Measurements from ENCODE around the gene STK11IP.

STK11IP gene

GRCh38 chr2:219636941-219637841, 39.5 kb downstream of the STK11IP start:
- Histone ChIP-seq H3K4me3 (ENCODE audit: extremely low read depth, insufficient read depth, low read length, poor library complexity, severe bottlenecking) (no peak overlapping the region), H3K4me1 (ENCODE audit: control insufficient read depth, insufficient read depth, low read length, poor library complexity, severe bottlenecking) (no peaks in the 10 kb centered on the region), H3K36me3 (ENCODE audit: control insufficient read depth, insufficient read depth, low read length) (no peaks in the 10 kb centered on the region), H3K9me3 (ENCODE audit: control insufficient read depth, low read length) (no peaks in the 10 kb centered on the region), H3K27ac (ENCODE audit: low read depth, low read length, severe bottlenecking) (no peak overlapping the region)
- WGBS, 2 experiments (ENCODE audit: insufficient coverage in 2 of 2) = 76 to 82% methylated on average over 8 to 10 of the region's 13 CpGs

GRCh38 chr2:219637842-219638185, 40.2 kb downstream of the STK11IP start:
- peaks cover 2% of the 10 kb centered on the region for H3K4me1 ChIP-seq (ENCODE audit: control insufficient read depth, insufficient read depth, low read length, poor library complexity, severe bottlenecking)
- no peak overlapping the region for H3K27ac ChIP-seq (ENCODE audit: low read depth, low read length, severe bottlenecking)
- WGBS, 2 experiments (ENCODE audit: insufficient coverage in 2 of 2) = 98 to 100% methylated on average over 1 to 6 of the region's 9 CpGs
- no peak overlapping the region for H3K4me3 ChIP-seq (ENCODE audit: extremely low read depth, insufficient read depth, low read length, poor library complexity, severe bottlenecking)
- no peaks in the 10 kb centered on the region for H3K36me3 ChIP-seq (ENCODE audit: control insufficient read depth, insufficient read depth, low read length)
- no peaks in the 10 kb centered on the region for H3K9me3 ChIP-seq (ENCODE audit: control insufficient read depth, low read length)

GRCh38 chr2:219638217-219638947, 40.7 kb downstream of the STK11IP start:
- H3K36me3 ChIP-seq (ENCODE audit: control insufficient read depth, insufficient read depth, low read length) = no peaks in the 10 kb centered on the region
- H3K4me3 ChIP-seq (ENCODE audit: extremely low read depth, insufficient read depth, low read length, poor library complexity, severe bottlenecking) = no peak overlapping the region
- no peaks in the 10 kb centered on the region for H3K9me3 ChIP-seq (ENCODE audit: control insufficient read depth, low read length)
- 94% methylated on average over 11 to 13 of the region's 17 CpGs for WGBS, 2 experiments (ENCODE audit: insufficient coverage in 2 of 2)
- peaks cover 2% of the 10 kb centered on the region for H3K4me1 ChIP-seq (ENCODE audit: control insufficient read depth, insufficient read depth, low read length, poor library complexity, severe bottlenecking)
- H3K27ac ChIP-seq (ENCODE audit: low read depth, low read length, severe bottlenecking) = no peak overlapping the region

DNA sequence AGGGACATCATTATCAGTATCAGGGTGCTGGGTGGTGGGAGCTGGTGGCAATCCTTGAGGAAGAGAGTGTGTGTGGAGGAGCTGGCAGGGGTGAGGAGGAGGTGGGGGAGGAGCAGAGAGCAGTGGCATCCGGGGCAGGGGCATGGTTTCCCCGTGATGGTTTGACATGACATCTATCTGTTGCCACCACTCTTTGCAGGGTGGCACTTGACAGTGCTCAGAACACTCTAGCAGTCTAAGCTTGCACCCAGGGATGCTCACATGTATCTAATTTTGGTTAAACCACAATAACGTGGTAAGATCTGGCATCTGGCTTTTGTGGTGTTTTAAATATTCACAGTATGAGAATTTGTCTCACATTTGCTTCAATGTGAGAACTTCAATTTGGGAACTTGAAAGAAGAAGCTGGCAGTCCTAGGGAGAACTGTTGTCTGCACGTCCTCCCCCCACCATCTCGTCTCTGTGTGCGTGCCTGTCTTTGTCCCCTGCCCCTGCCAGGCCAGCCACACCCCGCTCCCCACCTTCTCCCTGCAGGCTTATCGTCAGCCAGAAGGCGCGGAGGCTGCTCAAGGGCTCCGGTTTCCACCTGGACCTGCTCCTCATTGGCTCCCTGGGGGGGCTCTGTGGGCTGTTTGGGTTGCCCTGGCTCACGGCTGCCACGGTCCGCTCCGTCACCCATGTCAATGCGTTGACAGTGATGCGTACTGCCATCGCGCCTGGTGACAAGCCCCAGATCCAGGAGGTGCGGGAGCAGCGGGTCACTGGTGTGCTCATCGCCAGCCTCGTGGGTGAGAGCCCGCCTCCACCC, 41.5 kb downstream of the STK11IP start:
- 95% methylated on average over 20 of the region's 24 CpGs for WGBS, 2 experiments (ENCODE audit: insufficient coverage in 2 of 2)
- Histone ChIP-seq H3K4me3 (ENCODE audit: extremely low read depth, insufficient read depth, low read length, poor library complexity, severe bottlenecking) (no peak overlapping the region), H3K36me3 (ENCODE audit: control insufficient read depth, insufficient read depth, low read length) (no peaks in the 10 kb centered on the region), H3K4me1 (ENCODE audit: control insufficient read depth, insufficient read depth, low read length, poor library complexity, severe bottlenecking) (peaks cover 4% of the 10 kb centered on the region), H3K9me3 (ENCODE audit: control insufficient read depth, low read length) (no peaks in the 10 kb centered on the region), H3K27ac (ENCODE audit: low read depth, low read length, severe bottlenecking) (no peak overlapping the region)

GRCh38 chr2:219641390-219642068, 43.9 kb downstream of the STK11IP start:
- Histone ChIP-seq H3K4me1 (ENCODE audit: control insufficient read depth, insufficient read depth, low read length, poor library complexity, severe bottlenecking) (peaks cover 28% of the 10 kb centered on the region), H3K36me3 (ENCODE audit: control insufficient read depth, insufficient read depth, low read length) (no peaks in the 10 kb centered on the region), H3K27ac (ENCODE audit: low read depth, low read length, severe bottlenecking) (no peak overlapping the region), H3K9me3 (ENCODE audit: control insufficient read depth, low read length) (no peaks in the 10 kb centered on the region), H3K4me3 (ENCODE audit: extremely low read depth, insufficient read depth, low read length, poor library complexity, severe bottlenecking) (no peak overlapping the region)
- 60 to 95% methylated on average over 1 to 6 of the region's 7 CpGs for WGBS, 2 experiments (ENCODE audit: insufficient coverage in 2 of 2)

DNA sequence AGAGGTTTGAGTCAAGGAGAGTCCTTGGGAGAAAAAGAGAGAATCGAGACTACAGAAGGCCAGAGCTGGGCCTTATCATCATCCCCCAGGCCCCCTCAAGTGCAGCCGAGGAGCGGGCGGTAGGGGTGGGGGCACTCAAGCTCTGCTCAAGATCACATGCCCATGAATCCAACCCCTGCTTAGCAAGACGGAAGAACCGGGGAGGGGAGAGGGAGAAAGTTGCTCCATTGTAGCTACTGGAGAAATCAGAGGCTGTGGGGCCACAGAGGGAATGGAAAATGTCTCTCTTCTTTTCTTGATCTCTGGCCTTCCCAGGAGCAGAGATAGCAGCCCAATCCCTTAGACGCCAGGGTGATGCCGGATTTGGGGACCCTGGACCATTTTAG, 44.4 kb downstream of the STK11IP start:
- 60 to 88% methylated on average over 1 to 2 of the region's 8 CpGs for WGBS, 2 experiments (ENCODE audit: insufficient coverage in 2 of 2)
- peaks cover 29% of the 10 kb centered on the region for H3K4me1 ChIP-seq (ENCODE audit: control insufficient read depth, insufficient read depth, low read length, poor library complexity, severe bottlenecking)
- H3K27ac ChIP-seq (ENCODE audit: low read depth, low read length, severe bottlenecking) = no peak overlapping the region
- H3K9me3 ChIP-seq (ENCODE audit: control insufficient read depth, low read length) = no peaks in the 10 kb centered on the region
- H3K4me3 ChIP-seq (ENCODE audit: extremely low read depth, insufficient read depth, low read length, poor library complexity, severe bottlenecking) = no peak overlapping the region
- no peaks in the 10 kb centered on the region for H3K36me3 ChIP-seq (ENCODE audit: control insufficient read depth, insufficient read depth, low read length)

DNA sequence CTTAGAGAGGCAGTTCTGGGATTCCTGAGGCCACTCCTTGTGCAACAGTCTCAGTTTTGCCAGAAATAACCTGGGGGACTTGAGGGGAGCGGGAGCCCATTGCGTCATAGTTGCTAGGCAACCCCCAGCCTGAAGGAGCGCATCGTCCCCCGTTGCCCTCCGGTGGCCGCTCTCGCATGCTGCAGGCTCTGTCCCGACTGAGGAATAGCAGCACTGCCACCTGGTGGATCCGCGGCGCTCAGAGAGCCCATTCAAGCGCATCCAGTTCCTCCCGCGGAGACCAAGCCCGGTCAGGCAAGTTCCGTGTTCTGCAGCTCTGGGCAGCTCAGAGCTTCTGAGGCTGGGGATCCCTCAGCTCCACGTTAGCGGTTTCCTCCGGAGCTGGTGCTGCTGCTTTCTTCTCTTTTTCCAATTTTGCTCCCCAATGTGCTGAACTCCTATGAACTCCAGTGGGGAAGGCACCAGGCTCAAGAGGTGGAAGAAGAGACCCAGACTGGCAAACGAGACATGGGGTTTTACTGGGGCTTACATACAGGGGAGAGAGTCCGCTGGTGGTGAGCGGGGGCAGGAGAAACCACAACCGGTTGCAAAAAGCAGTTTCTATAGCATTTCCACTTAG, 44.9 kb downstream of the STK11IP start:
- peaks cover 29% of the 10 kb centered on the region for H3K4me1 ChIP-seq (ENCODE audit: control insufficient read depth, insufficient read depth, low read length, poor library complexity, severe bottlenecking)
- no peaks in the 10 kb centered on the region for H3K9me3 ChIP-seq (ENCODE audit: control insufficient read depth, low read length)
- 12 to 18% methylated on average over 23 to 24 of the region's 24 CpGs for WGBS, 2 experiments (ENCODE audit: insufficient coverage in 2 of 2)
- no peak overlapping the region for H3K27ac ChIP-seq (ENCODE audit: low read depth, low read length, severe bottlenecking)
- H3K4me3 ChIP-seq (ENCODE audit: extremely low read depth, insufficient read depth, low read length, poor library complexity, severe bottlenecking) = no peak overlapping the region
- H3K36me3 ChIP-seq (ENCODE audit: control insufficient read depth, insufficient read depth, low read length) = no peaks in the 10 kb centered on the region

GRCh38 chr2:219643084-219643473, 45.4 kb downstream of the STK11IP start:
- no peak overlapping the region for H3K4me3 ChIP-seq (ENCODE audit: extremely low read depth, insufficient read depth, low read length, poor library complexity, severe bottlenecking)
- no peaks in the 10 kb centered on the region for H3K9me3 ChIP-seq (ENCODE audit: control insufficient read depth, low read length)
- peaks cover 29% of the 10 kb centered on the region for H3K4me1 ChIP-seq (ENCODE audit: control insufficient read depth, insufficient read depth, low read length, poor library complexity, severe bottlenecking)
- 88 to 95% methylated on average over 5 to 6 of the region's 7 CpGs for WGBS, 2 experiments (ENCODE audit: insufficient coverage in 2 of 2)
- H3K36me3 ChIP-seq (ENCODE audit: control insufficient read depth, insufficient read depth, low read length) = no peaks in the 10 kb centered on the region
- H3K27ac ChIP-seq (ENCODE audit: low read depth, low read length, severe bottlenecking) = no peak overlapping the region

DNA sequence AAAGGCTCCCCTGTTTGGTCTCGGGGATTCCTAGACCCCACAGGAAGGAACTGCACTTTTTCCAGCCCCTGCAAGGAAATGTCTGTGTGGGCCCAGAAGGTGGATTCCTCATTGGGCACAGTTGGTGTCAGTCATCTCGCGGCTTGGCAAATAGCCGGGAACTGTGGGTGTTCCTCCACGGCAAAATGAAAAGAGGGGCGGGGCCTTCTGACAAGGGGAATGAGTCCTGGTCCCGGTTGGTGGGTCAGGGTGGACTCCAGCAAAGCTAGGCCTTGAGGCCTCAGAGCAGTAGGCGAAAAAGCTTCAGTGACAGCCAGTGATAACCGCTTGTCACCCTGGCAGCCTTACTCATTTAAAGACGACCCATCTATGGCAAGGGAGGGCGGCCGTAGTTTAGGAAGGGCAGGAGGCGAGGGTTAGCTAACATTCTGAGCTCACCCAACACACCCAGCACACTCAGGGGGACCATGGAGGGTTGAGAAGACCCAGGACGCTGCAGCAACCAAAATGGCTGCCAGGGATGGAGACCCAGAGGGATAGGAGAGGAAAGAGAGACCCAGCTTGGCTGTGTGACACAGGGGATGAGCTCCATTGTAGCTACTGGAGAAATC, 46.2 kb downstream of the STK11IP start:
- H3K9me3 ChIP-seq (ENCODE audit: control insufficient read depth, low read length) = no peaks in the 10 kb centered on the region
- H3K36me3 ChIP-seq (ENCODE audit: control insufficient read depth, insufficient read depth, low read length) = no peaks in the 10 kb centered on the region
- no peak overlapping the region for H3K27ac ChIP-seq (ENCODE audit: low read depth, low read length, severe bottlenecking)
- peaks cover 29% of the 10 kb centered on the region for H3K4me1 ChIP-seq (ENCODE audit: control insufficient read depth, insufficient read depth, low read length, poor library complexity, severe bottlenecking)
- 92 to 95% methylated on average over 13 to 14 of the region's 14 CpGs for WGBS, 2 experiments (ENCODE audit: insufficient coverage in 2 of 2)
- no peak overlapping the region for H3K4me3 ChIP-seq (ENCODE audit: extremely low read depth, insufficient read depth, low read length, poor library complexity, severe bottlenecking)
